Liver (tissue), 3 donors: Measurements from ENCODE around the gene MANBA.
"Not testable (repeated sequence)": the region's sequence is repeated elsewhere in the genome, so short reads cannot be mapped to it uniquely, and the experiment has no call there.

Experiments used
- EGR1 ChIP-seq, 2 donors: IDR thresholded peaks; 2 replicates each; pipeline ENCODE4 v1.6.1; 2016 to 2018; ENCODE audit warnings: antibody characterized with exemption in 2 of 2, low read depth in 2 of 2
- YY1 ChIP-seq: IDR thresholded peaks from 2 replicates; pipeline ENCODE4 v1.6.1; 2016; ENCODE audit warnings: antibody characterized with exemption, mild to moderate bottlenecking
- TF ChIP-seq, protein P1 (sequence below): fragments of 150-350 bp; IDR thresholded peaks from 2 replicates; pipeline ENCODE4 v1.5.1; 2017; ENCODE audit warnings: improper control_type of control experiment, low read depth, low read length; ENCODE audit not compliant: missing input control
- TF ChIP-seq, protein P2 (sequence below): IDR thresholded peaks from 2 replicates; pipeline ENCODE4 v1.6.1; 2016; ENCODE audit warnings: antibody characterized with exemption, mild to moderate bottlenecking
- TF ChIP-seq, protein P3 (sequence below): IDR thresholded peaks from 2 replicates; pipeline ENCODE4 v1.6.1; 2016; ENCODE audit warnings: antibody characterized with exemption
- donor health status: healthy.
- donor health status: healthy.

DNA sequence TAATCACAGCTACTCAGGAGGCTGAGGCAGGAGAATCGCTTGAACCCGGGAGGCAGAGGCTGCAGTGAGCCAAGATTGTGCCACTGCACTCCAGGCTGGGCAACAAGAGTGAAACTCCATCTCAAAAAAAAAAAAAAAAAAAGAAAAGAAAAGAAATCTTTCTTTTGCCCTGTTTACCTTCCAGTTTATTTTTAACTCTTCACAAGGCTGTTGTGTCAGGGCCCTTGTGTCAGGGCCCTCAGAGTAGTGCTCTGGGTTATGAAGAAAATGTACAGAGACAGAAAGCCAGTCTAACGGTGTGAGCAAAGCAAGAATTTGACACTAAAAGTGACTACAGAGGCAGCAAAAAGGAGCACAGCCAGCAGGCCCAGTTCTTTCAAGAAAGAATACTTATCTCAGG lies 47.0 kb downstream of the MANBA start:
- TF ChIP-seq, protein P1, sequence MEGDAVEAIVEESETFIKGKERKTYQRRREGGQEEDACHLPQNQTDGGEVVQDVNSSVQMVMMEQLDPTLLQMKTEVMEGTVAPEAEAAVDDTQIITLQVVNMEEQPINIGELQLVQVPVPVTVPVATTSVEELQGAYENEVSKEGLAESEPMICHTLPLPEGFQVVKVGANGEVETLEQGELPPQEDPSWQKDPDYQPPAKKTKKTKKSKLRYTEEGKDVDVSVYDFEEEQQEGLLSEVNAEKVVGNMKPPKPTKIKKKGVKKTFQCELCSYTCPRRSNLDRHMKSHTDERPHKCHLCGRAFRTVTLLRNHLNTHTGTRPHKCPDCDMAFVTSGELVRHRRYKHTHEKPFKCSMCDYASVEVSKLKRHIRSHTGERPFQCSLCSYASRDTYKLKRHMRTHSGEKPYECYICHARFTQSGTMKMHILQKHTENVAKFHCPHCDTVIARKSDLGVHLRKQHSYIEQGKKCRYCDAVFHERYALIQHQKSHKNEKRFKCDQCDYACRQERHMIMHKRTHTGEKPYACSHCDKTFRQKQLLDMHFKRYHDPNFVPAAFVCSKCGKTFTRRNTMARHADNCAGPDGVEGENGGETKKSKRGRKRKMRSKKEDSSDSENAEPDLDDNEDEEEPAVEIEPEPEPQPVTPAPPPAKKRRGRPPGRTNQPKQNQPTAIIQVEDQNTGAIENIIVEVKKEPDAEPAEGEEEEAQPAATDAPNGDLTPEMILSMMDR = not testable (repeated sequence)
- not testable (repeated sequence) for TF ChIP-seq EGR1 (IDR thresholded peaks at IDR 0.05; ENCODE audit: low read depth in 2 of 2); YY1
- TF ChIP-seq, protein P2, sequence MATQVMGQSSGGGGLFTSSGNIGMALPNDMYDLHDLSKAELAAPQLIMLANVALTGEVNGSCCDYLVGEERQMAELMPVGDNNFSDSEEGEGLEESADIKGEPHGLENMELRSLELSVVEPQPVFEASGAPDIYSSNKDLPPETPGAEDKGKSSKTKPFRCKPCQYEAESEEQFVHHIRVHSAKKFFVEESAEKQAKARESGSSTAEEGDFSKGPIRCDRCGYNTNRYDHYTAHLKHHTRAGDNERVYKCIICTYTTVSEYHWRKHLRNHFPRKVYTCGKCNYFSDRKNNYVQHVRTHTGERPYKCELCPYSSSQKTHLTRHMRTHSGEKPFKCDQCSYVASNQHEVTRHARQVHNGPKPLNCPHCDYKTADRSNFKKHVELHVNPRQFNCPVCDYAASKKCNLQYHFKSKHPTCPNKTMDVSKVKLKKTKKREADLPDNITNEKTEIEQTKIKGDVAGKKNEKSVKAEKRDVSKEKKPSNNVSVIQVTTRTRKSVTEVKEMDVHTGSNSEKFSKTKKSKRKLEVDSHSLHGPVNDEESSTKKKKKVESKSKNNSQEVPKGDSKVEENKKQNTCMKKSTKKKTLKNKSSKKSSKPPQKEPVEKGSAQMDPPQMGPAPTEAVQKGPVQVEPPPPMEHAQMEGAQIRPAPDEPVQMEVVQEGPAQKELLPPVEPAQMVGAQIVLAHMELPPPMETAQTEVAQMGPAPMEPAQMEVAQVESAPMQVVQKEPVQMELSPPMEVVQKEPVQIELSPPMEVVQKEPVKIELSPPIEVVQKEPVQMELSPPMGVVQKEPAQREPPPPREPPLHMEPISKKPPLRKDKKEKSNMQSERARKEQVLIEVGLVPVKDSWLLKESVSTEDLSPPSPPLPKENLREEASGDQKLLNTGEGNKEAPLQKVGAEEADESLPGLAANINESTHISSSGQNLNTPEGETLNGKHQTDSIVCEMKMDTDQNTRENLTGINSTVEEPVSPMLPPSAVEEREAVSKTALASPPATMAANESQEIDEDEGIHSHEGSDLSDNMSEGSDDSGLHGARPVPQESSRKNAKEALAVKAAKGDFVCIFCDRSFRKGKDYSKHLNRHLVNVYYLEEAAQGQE = not testable (repeated sequence)
- TF ChIP-seq, protein P3, sequence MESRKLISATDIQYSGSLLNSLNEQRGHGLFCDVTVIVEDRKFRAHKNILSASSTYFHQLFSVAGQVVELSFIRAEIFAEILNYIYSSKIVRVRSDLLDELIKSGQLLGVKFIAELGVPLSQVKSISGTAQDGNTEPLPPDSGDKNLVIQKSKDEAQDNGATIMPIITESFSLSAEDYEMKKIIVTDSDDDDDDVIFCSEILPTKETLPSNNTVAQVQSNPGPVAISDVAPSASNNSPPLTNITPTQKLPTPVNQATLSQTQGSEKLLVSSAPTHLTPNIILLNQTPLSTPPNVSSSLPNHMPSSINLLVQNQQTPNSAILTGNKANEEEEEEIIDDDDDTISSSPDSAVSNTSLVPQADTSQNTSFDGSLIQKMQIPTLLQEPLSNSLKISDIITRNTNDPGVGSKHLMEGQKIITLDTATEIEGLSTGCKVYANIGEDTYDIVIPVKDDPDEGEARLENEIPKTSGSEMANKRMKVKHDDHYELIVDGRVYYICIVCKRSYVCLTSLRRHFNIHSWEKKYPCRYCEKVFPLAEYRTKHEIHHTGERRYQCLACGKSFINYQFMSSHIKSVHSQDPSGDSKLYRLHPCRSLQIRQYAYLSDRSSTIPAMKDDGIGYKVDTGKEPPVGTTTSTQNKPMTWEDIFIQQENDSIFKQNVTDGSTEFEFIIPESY = not testable (repeated sequence)
